NCI-H69 (cell line): Measurements from ENCODE around the gene ITGAD.

Experiments
- DNase-seq: peaks from one replicate; lab custom pipeline; 2025; lab: John Stamatoyannopoulos, UW

Gene ITGAD

DNA sequence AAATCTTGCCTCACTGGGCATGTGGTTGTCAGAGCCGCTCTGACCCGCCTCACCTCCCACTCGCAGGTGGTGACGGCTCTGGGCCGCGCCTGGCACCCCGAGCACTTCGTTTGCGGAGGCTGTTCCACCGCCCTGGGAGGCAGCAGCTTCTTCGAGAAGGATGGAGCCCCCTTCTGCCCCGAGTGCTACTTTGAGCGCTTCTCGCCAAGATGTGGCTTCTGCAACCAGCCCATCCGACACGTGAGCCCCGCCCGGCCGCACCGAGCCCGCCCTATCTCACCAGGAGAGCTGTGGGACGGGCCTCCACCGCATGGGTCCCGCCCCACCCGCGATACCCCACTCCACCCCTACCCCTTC, 82.8 kb downstream of the ITGAD start:
- no peak for DNase-seq
